H1 (cell line): ENCODE measurements around the gene NDUFA12.

Experiments
- CTCF ChIP-seq, 3 experiments: IDR thresholded peaks; 1 replicate in 2 of 3; 2 replicates in 1 of 3; pipeline versions ENCODE4 v1.5.1 to v1.6.1; 2011; ENCODE audit warnings: low read length in 3 of 3, mild to moderate bottlenecking in 3 of 3, inconsistent platforms in 2 of 3, low read depth in 1 of 3, moderate library complexity in 1 of 3; ENCODE audit not compliant: insufficient read depth in 1 of 3; ENCODE audit errors: control extremely low read depth in 1 of 3
- EP300 ChIP-seq, 2 experiments: IDR thresholded peaks; 1 replicate in 1 of 2; 2 replicates in 1 of 2; pipeline ENCODE4 v1.6.1; 2011 to 2012; ENCODE audit warnings: low read depth in 2 of 2, low read length in 2 of 2, mild to moderate bottlenecking in 2 of 2, borderline replicate concordance in 1 of 2, inconsistent platforms in 1 of 2, moderate library complexity in 1 of 2
- NRF1 ChIP-seq: IDR thresholded peaks from 2 replicates; pipeline ENCODE4 v1.6.1; 2011; ENCODE audit warnings: mild to moderate bottlenecking, low read depth, low read length, improper control_type of control experiment

DNA sequence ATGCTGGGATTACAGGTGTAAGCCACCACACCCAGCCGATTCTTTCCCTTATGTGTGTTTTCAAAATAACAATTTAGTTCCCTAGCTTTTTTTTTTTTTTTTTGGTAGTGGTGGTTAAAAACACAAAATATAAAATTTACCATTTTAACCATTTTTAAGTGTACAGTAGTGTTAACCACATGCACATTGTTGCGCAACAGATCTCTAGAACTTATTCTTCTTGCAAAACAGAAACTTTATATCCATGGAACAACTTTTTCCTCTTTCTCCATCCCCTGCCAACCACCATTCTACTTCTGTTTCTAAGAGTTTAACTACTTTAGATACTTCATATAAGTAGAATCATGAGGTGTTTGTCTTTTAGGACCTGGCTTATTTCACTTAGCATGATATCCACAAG is 1.1 kb upstream of the NDUFA12 start:
- TF ChIP-seq CTCF (IDR thresholded peaks at IDR 0.05; ENCODE audit: control extremely low read depth in 1 of 3, insufficient read depth in 1 of 3, low read depth in 1 of 3, low read length in 3 of 3), result no peak
- no peak for TF ChIP-seq EP300 (IDR thresholded peaks at IDR 0.05; ENCODE audit: borderline replicate concordance in 1 of 2, low read depth in 2 of 2, low read length in 2 of 2)
- TF ChIP-seq NRF1, result no peak
